Measurements from ENCODE around the gene HEATR5A. TPM values are rescaled to one million over a fixed set of nuclear protein-coding genes. Genes with fewer than 3 reads are reported as not detected.

Gene HEATR5A
- total and polyA plus RNA-seq, 2 experiments from 2014 or later: 25.8 to 32.5 TPM

GRCh38 chr14:31337331-31337730 lies 83.0 kb downstream of the HEATR5A start:
- no peaks in the 10 kb centered on the region for H3K9me2 ChIP-seq (ENCODE audit: insufficient read depth)
- no peaks in the 10 kb centered on the region for H3K4me1 Mint-ChIP-seq
- DNase-seq (ENCODE audit: low spot score) (no peak), ATAC-seq (no peak)
- peaks cover 24% of the 10 kb centered on the region for H3K36me3 Mint-ChIP-seq (ENCODE audit: low read depth)
- no peaks in the 10 kb centered on the region for H3K27me3 ChIP-seq (ENCODE audit: insufficient read depth)
- H3K9me3 Mint-ChIP-seq: peaks cover 18% of the 10 kb centered on the region
- 0 out of 2 replicates have a peak, but pooled peaks cover 3% of the 10 kb centered on the region for H3K36me3 ChIP-seq (ENCODE audit: insufficient read depth)
- H3K79me2 ChIP-seq (replicated peaks; ENCODE audit: insufficient read depth): no peaks in the 10 kb centered on the region
- 0 out of 2 replicates have a peak overlapping the region, but pooled peaks have one; percentile 8 for H3K27ac ChIP-seq (ENCODE audit: low read depth)
- no peak overlapping the region for H3K27ac Mint-ChIP-seq
- H3K27me3 Mint-ChIP-seq (ENCODE audit: insufficient read depth, low read depth, poor library complexity): peaks cover 2% of the 10 kb centered on the region
- H2AFZ ChIP-seq: no peak overlapping the region
- H3K4me3 Mint-ChIP-seq: no peak overlapping the region
- H3K4me1 ChIP-seq (ENCODE audit: insufficient read depth): no peaks in the 10 kb centered on the region
- H3K4me3 ChIP-seq: no peak overlapping the region
- no peaks in the 10 kb centered on the region for H3F3A ChIP-seq (replicated peaks; ENCODE audit: low read depth)
- no peak overlapping the region for H3K4me2 ChIP-seq
- no peaks in the 10 kb centered on the region for H4K20me1 ChIP-seq (replicated peaks; ENCODE audit: insufficient read depth)
- TF ChIP-seq JUNB (IDR thresholded peaks at IDR 0.05; ENCODE audit: unreplicated experiment) (no peak), ZNF462 (CRISPR knock-in tag; IDR thresholded peaks at IDR 0.05) (no peak), ETS1 (IDR thresholded peaks at IDR 0.05) (no peak), POLR2AphosphoS5 (IDR thresholded peaks at IDR 0.05; ENCODE audit: low read depth) (no peak), STAT1 (IDR thresholded peaks at IDR 0.05; ENCODE audit: unreplicated experiment) (no peak), ZNF114 (CRISPR knock-in tag; IDR thresholded peaks at IDR 0.05) (no peak), NANOG (IDR thresholded peaks at IDR 0.05; ENCODE audit: borderline replicate concordance) (no peak), ZNF331 (CRISPR knock-in tag; IDR thresholded peaks at IDR 0.05; ENCODE audit: low read depth) (no peak), REST (IDR thresholded peaks at IDR 0.05; ENCODE audit: unreplicated experiment) (no peak), CTCF (conservative IDR thresholded peaks at IDR 0.05; ENCODE audit: low read depth in 2 of 2) (no peak), EZH2phosphoT487 (IDR thresholded peaks at IDR 0.05; ENCODE audit: unreplicated experiment) (no peak), CREB1 (CRISPR knock-in tag; IDR thresholded peaks at IDR 0.05; ENCODE audit: low read depth) (no peak), EZH2 (IDR thresholded peaks at IDR 0.05; ENCODE audit: low read depth, unreplicated experiment) (no peak)

All from GM23338 (cell line).